Small intestine (tissue), 7 donors: ENCODE results near the gene ZNF599. TPM values are rescaled to one million over a fixed set of nuclear protein-coding genes. Genes with fewer than 3 reads are reported as not detected.

Source experiments
- DNase-seq, 2 donors: peaks; one replicate each; pipeline versions ENCODE4 v3.0.0 to v3.0.0-alpha.2; 2013
- FAIRE-seq: peaks from 2 replicates; lab custom pipeline; 2012; peaks lifted over from hg19 to GRCh38; lab: Jason Lieb, UNC
- H3K27ac ChIP-seq, 3 donors: one replicate each; pipeline ENCODE4 v1.5.1; 2013; ENCODE audit warnings: low read length in 2 of 3, mild to moderate bottlenecking in 2 of 3, control low read depth in 1 of 3, inconsistent platforms in 1 of 3, low read depth in 1 of 3, moderate library complexity in 1 of 3
- H3K27me3 ChIP-seq, 3 donors: one replicate each; pipeline ENCODE4 v1.6.1; 2013; ENCODE audit warnings: low read length in 3 of 3, inconsistent platforms in 1 of 3; ENCODE audit not compliant: control insufficient read depth in 3 of 3, insufficient read depth in 3 of 3
- H3K36me3 ChIP-seq, 3 donors: one replicate each; pipeline ENCODE4 v1.6.1; 2013; ENCODE audit warnings: low read length in 3 of 3, inconsistent platforms in 1 of 3, low read depth in 1 of 3, mild to moderate bottlenecking in 1 of 3, moderate library complexity in 1 of 3; ENCODE audit not compliant: control insufficient read depth in 3 of 3, insufficient read depth in 2 of 3
- H3K4me1 ChIP-seq, 3 donors: one replicate each; pipeline ENCODE4 v1.6.1; 2013; ENCODE audit warnings: low read length in 2 of 3, inconsistent platforms in 1 of 3, low read depth in 1 of 3, mild to moderate bottlenecking in 1 of 3, moderate library complexity in 1 of 3; ENCODE audit not compliant: control insufficient read depth in 3 of 3, insufficient read depth in 2 of 3
- H3K4me3 ChIP-seq, 3 donors: one replicate each; pipeline ENCODE4 v1.5.1; 2013; ENCODE audit warnings: low read length in 3 of 3, control low read depth in 1 of 3, inconsistent platforms in 1 of 3, low read depth in 1 of 3, mild to moderate bottlenecking in 1 of 3, moderate library complexity in 1 of 3
- H3K9me3 ChIP-seq, 2 donors: one replicate each; pipeline ENCODE4 v1.6.1; 2013; ENCODE audit warnings: low read depth in 1 of 2, low read length in 1 of 2; ENCODE audit not compliant: control insufficient read depth in 2 of 2, insufficient read depth in 1 of 2
- WGBS, 3 donors: extraction: QIAGEN DNeasy Blood & Tissue Kit; methylation state at CpG; one replicate each; pipeline ENCODE4 v1.1.7; 2013; 5-methylcytosine and 5-hydroxymethylcytosine counted together
- polyA plus RNA-seq, 4 donors: library from polyadenylated mRNA; stranded (reverse) in 3 of 4; unstranded in 1 of 4; fragments of 200-250 nt in 3 of 4; fragments of 120-200 nt in 1 of 4; gene quantifications; one replicate each; pipeline versions ENCODE4 v1.2.1 to v1.2.3, GENCODE V29; 2013
- donor health status: healthy with polysubstance abuse.
- donor health status: control.
- donor health status: control.
- donor health status: Bipolar disorder and iron deficiency.
- donor health status: healthy.

ZNF599 gene
- polyA plus RNA-seq, 4 donors, result 3.6 to 9.1 (median 4.2) TPM

DNA sequence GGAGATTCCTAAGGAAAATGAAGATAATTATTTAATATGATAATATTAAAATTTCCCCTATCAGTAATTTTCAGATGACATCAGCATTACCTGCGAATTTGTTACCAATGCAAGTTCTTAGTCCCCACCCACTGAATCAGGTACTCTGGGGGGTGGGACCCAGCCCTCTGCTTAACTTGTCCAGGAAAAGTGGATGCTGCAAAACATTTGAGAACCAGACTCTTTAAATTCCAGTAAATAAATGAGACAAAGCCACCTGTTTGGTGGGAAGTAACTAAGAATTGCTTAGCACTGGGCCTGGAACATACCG lies 495 bp upstream of the ZNF599 start:
- DNase-seq (no peak), FAIRE-seq (no peak)
- Histone ChIP-seq H3K36me3 (peaks cover 0 to 21% (median 0%) of the 10 kb centered on the region in 3 donors), H3K4me3 (peak overlapping the region in 2 of 3 donors; percentile 71 to 90), H3K27ac (no peak overlapping the region), H3K27me3 (peaks cover 0 to 4% (median 3%) of the 10 kb centered on the region in 3 donors), H3K4me1 (peaks cover 0 to 5% (median 4%) of the 10 kb centered on the region in 3 donors), H3K9me3 (no peaks in the 10 kb centered on the region)
- 65 to 82% (median 69%) methylated on average over 2 of the region's 2 CpGs for WGBS, 3 donors

DNA sequence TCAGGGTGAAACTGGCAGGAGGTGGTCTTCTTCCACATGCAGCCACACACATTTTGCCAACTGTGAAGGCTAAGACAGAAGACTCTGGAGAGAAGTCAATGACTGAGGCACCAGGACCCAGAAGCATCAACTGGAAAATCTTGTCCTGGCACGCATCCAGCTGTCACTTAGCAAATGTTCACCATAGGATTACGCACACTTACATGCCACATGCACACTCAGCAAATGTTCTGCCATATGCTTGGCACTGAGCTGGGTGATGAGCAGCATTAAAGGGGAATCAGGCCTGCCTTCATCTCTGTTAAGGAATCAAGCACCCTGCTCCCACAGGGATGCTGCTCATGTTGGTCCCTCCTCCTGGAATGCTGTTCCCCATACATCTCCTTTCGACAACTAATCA lies 5.1 kb downstream of the ZNF599 start:
- Histone ChIP-seq H3K27me3 (no peaks in the 10 kb centered on the region), H3K36me3 (peaks cover 12 to 53% (median 13%) of the 10 kb centered on the region in 3 donors), H3K9me3 (peaks cover 0 to 32% of the 10 kb centered on the region in 2 donors), H3K4me1 (peaks cover 0 to 5% (median 4%) of the 10 kb centered on the region in 3 donors), H3K27ac (no peak overlapping the region), H3K4me3 (no peak overlapping the region)
- 95 to 96% (median 95%) methylated on average over 3 of the region's 3 CpGs for WGBS, 3 donors
- DNase-seq (no peak), FAIRE-seq (no peak)

DNA sequence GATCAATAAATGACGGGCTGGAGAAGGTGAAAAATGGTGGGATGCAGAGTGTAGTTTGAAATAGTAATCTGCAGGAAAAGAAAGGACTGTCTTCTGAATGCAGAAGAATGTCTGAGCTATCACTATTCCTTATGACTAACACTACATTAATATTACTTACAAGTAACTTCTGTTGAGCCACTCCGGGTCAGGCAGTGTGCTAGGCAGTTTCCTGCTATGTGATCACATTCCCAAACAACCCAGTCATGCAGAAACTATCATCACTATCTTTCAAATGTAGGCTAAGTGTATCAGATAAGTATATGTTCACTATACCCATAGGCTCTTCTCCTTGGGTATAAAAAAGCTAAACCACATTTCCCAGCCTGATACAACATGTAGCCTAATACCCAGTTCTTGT lies 6.6 kb downstream of the ZNF599 start:
- Histone ChIP-seq H3K4me1 (no peaks in the 10 kb centered on the region), H3K4me3 (no peak overlapping the region), H3K27ac (no peak overlapping the region), H3K9me3 (peaks cover 0 to 33% of the 10 kb centered on the region in 2 donors), H3K36me3 (peaks cover 12 to 53% (median 13%) of the 10 kb centered on the region in 3 donors), H3K27me3 (no peaks in the 10 kb centered on the region)
- 93 to 96% (median 95%) methylated on average over 2 of the region's 2 CpGs for WGBS, 3 donors
- DNase-seq, result no peak
- no peak for FAIRE-seq

DNA sequence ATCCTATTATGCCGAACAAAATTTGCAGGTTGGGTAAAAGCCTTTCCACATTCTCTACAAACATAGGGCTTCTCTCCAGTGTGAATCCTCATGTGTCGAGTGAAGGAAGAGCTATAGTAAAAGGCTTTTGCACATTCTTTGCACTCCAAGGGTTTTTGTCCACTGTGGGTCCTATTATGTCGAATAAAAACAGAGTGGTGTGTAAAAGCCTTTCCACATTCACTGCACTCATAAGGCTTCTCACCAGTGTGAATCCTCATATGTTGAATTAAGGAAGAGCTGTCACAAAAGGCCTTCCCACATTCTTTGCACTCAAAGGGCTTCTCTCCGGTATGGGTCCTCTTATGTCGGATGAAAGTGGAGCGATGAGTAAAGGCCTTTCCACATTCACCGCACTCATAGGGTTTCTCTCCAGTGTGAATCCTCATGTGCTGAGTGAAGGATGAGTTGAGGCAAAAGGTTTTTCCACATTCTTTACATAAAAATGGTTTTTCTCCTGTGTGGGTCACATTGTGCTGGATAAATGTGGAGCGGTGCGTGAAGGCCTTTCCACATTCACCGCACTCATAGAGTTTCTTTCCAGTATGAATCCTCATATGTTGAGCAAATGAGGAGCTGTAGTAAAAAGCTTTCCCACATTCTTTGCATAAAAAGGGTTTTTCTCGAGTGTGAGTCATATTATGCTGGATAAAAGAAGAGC lies 13.6 kb downstream of the ZNF599 start:
- Histone ChIP-seq H3K27me3 (no peaks in the 10 kb centered on the region), H3K9me3 (peaks cover 0 to 57% of the 10 kb centered on the region in 2 donors), H3K4me3 (no peak overlapping the region), H3K4me1 (no peaks in the 10 kb centered on the region), H3K27ac (no peak overlapping the region), H3K36me3 (peaks cover 0 to 11% (median 0%) of the 10 kb centered on the region in 3 donors)
- no peak for DNase-seq
- no peak for FAIRE-seq
- 94 to 97% (median 96%) methylated on average over 11 of the region's 11 CpGs for WGBS, 3 donors

DNA sequence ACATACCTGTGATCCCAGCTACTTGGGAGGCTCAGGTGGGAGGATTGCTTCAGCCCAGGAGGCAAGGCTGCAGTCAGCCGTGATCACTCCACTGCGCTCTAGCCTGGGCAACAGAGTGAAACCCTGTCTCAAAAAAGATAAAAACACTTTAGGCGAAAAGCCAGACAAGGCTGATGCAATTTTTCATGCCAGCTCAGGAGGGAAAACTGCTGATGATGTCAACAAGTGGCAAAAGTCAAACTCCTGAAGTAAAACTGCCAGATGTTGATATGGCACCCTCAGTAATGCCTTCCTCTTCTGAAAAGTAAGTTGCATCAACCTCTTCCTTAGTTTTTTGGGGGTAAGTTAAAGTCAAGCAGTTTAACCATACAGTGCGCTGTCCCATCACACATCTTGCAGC lies 15.6 kb downstream of the ZNF599 start:
- no peak overlapping the region for H3K27ac ChIP-seq
- FAIRE-seq (no peak), DNase-seq (no peak)
- H3K27me3 ChIP-seq, result no peaks in the 10 kb centered on the region
- H3K4me1 ChIP-seq, result no peaks in the 10 kb centered on the region
- H3K36me3 ChIP-seq, result peaks cover 0 to 2% (median 0%) of the 10 kb centered on the region in 3 donors
- no peak overlapping the region for H3K4me3 ChIP-seq
- 93 to 95% (median 94%) methylated on average over 4 of the region's 4 CpGs for WGBS, 3 donors
- peaks cover 3 to 58% of the 10 kb centered on the region in 2 donors for H3K9me3 ChIP-seq

DNA sequence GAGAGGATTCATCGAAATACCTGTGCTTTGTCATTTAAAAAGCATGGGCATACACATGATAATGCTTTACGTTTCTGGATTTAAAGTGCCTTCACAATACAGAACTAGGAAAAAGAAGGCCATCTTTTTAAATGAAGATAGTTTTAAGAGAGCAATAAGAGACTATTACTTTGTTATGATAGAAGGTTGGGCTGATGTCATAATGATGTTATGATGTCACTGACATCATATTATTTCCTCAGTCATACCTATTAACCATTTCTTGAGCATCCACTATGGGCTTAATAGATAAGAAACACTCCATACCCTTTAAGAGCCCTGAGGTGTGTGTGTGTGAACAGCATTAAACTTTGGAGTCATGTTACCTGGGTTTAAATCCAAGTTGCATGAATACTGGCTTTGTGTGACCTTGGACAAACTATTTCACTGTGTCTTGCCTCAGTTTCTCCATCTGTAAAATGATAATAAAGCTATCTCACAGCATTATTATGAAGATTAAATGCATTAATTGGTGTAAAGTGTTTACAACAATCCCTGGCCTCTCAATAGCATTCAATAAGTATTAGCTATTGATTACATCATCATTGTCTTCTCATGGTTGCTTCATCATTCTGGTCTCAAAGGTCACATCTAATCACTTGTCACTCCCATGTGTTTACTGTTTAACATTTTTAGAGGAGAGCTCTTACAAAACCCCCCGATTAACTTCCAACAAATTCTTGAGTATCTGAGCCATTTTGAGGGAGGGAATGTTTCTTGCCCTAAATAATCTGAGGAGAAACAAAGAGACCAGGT lies 27.9 kb downstream of the ZNF599 start:
- Histone ChIP-seq H3K4me1 (no peaks in the 10 kb centered on the region), H3K9me3 (peaks cover 0 to 53% of the 10 kb centered on the region in 2 donors), H3K4me3 (no peak overlapping the region), H3K27ac (no peak overlapping the region), H3K27me3 (no peaks in the 10 kb centered on the region), H3K36me3 (peaks cover 0 to 3% (median 2%) of the 10 kb centered on the region in 3 donors)
- FAIRE-seq, result no peak
- 85 to 92% (median 89%) methylated on average over 3 of the region's 3 CpGs for WGBS, 3 donors
- DNase-seq, result no peak

DNA sequence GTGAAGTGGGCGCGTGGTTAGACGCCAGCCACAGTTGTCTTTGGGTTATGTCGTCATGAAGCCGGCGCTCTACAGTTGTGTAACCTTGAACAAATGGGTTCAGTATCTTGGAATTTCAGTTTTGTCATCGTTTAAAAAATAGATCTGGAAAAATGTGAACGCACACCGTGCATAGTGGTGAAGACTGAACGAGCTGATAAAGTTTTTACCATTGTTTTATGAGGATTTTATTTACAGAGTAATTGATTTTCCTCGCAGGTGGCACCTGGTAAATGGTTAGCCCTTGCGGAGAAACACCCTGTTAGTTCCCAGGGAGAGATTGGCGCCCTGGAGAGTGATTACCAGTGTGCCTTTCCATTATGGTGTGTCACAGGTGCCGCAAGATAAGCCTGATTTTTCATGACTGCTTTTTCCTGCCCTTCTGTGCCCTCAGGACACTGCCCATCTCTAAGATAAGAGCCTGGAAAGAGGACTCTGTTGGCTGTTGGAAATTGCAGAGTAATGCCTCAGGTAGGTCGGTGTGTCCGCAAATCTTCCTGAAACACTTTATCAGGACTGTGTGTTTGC lies 38.4 kb downstream of the ZNF599 start:
- WGBS, 3 donors, result 5 to 13% (median 12%) methylated on average over 16 of the region's 16 CpGs

More for the DNA sequence above, 38.4 kb downstream of the ZNF599 start:
- Histone ChIP-seq H3K27me3 (no peaks in the 10 kb centered on the region), H3K9me3 (peaks cover 0 to 38% of the 10 kb centered on the region in 2 donors), H3K4me1 (peaks cover 0 to 11% (median 3%) of the 10 kb centered on the region in 3 donors), H3K36me3 (peaks cover 2 to 20% (median 18%) of the 10 kb centered on the region in 3 donors), H3K4me3 (peak overlapping the region; percentile 61 to 71 (median 64)), H3K27ac (peak overlapping the region; percentile 90 to 99 (median 95))
- DNase-seq (peak in 1 of 2 donors; percentile 77), FAIRE-seq (no peak)
